HG02885 (cell line): ENCODE data around the gene ARSA.

Experiments used
- ATAC-seq: cut with Tn5 transposase; IDR thresholded peaks from one replicate; pipeline ENCODE4 v1.9.1; 2021; ENCODE audit warnings: mild to moderate bottlenecking; ENCODE audit not compliant: unreplicated experiment, poor library complexity

Gene ARSA

GRCh38 chr22:50606165-50606945 is 21.6 kb downstream of the ARSA start:
- no peak for ATAC-seq

GRCh38 chr22:50605613-50606074 is 22.3 kb downstream of the ARSA start:
- ATAC-seq: no peak

DNA sequence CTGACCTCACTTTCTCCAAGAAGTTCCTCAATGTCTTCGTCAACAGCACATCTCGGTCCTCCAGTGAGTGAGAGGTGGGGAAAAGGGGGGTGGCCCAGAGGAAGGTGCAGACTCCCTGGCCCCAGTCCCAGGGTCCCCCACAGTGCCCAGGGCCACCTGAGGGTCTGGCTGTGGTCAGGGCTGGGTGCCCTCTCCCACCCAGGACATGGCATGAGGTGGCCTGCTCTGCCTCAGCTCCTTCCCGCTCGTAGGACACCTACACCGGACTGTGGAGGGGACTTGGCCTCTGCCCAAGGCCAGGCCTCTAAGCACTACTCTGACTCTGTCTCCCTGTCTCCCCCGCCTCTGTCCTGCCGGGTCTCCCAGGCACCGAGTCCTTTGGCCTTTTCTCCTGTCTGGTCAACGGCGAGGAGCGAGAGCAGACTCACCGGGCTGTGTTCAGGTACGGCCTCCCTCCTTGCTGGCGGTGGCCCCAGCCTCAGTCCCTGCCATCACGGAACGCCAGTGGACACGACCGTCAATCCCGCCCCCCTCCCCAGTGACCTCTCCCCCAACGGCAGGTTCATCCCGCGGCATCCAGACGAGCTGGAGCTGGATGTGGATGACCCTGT is 22.8 kb downstream of the ARSA start:
- ATAC-seq: no peak

- ATAC-seq: no peak
Observed at GRCh38 chr22:50604256-50605001, 23.5 kb downstream of the ARSA start.

DNA sequence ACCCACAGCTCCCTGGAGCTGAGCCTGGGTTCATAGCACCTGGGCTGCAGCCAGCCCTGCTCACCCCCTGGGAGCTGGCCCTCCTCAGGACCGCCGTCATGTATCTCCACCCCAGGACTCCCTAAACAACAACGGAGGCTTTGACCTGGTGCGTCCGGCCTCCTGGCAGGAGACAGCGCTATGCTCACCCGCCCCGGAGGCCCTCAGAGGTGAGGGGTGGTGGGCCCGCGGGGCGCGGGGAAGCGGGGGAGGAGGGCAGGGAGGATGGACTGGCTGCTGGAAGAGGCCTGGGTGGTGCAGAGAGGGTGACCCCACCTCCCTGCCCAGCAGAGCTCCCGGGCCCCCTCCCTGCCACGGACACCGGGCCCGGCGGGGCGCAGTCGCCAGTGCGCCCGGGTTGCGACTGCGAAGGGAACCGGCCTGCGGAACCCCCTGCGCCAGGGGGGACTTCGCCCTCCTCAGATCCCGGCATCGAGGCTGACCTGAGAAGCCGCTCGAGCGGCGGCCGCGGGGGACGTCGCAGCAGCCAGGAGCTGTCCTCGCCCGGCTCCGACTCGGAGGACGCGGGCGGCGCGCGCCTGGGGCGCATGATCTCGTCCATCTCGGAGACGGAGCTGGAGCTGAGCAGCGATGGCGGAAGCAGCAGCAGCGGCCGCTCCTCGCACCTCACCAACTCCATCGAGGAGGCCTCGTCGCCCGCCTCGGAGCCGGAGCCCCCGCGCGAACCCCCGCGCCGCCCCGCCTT is 24.3 kb downstream of the ARSA start:
- no peak for ATAC-seq

DNA sequence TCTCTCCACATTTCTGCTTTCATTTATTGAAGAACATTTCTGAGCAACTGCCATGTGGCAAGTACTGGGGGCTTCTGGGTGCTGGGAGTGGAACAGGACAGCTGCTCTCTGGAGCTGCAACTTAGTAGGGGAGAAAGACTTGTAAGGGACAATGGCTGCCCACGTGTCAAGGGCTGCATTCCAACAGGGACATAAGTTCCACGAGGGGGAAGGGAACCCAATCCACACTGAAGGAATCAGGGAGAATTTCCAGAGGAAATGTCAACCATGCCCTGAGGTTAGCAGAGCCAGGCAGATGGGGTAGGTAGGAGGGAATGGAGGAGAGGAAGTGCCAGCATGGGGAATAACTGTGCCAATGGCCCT is 25.6 kb downstream of the ARSA start:
- ATAC-seq: no peak

DNA sequence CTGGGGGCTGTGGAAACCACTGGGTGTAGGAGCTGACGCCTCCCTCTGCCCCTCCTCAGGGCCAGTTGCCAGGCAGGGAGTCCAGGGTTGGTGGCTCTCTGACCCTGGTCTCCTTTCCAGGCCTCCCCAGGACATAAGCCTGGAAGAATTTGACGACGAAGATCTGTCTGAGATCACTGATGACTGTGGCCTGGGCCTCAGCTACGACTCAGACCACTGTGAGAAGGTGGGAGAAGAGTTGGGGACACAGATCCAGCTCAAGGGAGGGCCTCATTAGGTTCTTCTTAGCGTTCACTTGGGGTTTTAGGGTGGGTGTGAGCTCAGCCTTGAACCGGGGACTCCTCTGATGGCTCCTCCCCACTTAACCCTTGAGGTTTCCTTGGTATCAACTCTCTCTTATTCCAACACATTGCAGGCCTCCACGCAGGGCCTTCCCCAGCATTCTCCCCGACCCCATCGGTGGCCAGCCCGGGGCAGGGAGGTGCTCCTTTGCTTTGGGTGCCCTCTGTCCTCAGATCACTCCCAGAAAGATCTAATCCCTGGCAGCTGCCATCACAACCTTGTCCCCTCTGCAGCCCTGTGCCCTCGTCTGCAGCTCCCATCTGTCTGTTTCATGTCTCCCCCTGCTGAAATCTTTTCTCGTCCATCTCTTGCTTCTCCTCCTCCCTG is 26.1 kb downstream of the ARSA start:
- no peak for ATAC-seq

GRCh38 chr22:50600967-50601668 is 26.8 kb downstream of the ARSA start:
- ATAC-seq: no peak

DNA sequence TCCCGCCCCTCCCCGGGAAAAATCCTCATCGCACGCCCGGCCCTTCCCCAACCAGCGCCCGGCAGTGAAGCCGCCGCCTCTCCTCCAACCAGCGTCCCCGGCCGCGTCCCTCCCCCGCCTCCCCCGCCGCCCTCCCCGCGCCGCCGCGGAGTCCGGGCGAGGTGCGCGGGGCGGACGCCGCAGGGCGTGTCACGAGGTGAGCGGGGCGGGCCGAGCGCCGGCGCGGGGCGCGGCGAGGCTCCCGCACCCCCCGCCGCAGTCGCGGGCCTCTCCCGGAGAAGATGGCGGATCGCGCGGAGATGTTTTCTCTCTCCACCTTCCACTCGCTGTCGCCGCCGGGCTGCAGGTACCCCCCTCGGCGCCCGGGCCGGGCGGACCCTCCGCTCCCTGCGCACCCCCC is 27.4 kb downstream of the ARSA start, which contains the start of gene MAPK8IP2:
Gene MAPK8IP2 (plus strand): TSS at position 256 of the 400 bp plus-strand sequence. CDS start 26 bp downstream, at position 282.
- ATAC-seq: no peak

DNA sequence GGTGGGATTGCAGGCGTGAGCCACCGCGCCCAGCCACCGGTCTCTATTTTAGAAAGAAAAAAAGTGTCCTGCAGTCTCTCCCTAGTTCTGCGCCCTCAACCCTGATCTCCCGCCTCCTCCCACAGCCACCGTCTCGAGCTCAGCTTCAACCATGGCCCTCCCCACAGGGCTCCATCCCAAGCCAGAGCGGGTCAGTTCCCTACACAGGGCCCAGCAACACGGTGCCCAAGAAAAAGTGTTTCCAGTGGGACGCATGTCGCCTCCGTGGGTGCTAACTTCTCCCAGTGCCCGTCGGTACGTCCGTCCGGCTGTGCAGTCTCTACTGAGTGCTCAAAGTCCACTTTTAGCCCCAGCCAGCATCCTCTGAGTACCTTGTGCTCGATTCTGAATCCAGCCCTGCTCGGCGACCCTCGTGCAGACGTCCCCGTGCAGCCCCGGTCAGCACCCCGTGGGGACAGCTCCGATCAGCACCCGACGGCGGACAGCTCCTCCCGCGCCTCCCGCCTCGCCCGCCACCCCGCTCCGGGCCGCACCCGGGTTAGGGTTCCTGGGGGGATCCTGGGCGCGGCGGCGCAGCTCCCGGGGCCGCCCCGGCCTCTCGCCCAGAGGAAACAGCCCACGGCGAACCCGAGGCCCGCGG is 28.0 kb downstream of the ARSA start:
- ATAC-seq: no peak

- no peak for ATAC-seq
Observed at GRCh38 chr22:50597097-50597496, 30.9 kb downstream of the ARSA start.

- ATAC-seq: no peak
Observed at GRCh38 chr22:50595189-50595588, 32.8 kb downstream of the ARSA start.

- no peak for ATAC-seq
Observed at GRCh38 chr22:50587407-50587806, 40.5 kb downstream of the ARSA start.

GRCh38 chr22:50586416-50586815 is 41.5 kb downstream of the ARSA start:
- ATAC-seq: no peak

GRCh38 chr22:50585781-50586180 is 42.2 kb downstream of the ARSA start:
- no peak for ATAC-seq

- ATAC-seq: no peak
Observed at GRCh38 chr22:50585238-50585637, 42.7 kb downstream of the ARSA start.

DNA sequence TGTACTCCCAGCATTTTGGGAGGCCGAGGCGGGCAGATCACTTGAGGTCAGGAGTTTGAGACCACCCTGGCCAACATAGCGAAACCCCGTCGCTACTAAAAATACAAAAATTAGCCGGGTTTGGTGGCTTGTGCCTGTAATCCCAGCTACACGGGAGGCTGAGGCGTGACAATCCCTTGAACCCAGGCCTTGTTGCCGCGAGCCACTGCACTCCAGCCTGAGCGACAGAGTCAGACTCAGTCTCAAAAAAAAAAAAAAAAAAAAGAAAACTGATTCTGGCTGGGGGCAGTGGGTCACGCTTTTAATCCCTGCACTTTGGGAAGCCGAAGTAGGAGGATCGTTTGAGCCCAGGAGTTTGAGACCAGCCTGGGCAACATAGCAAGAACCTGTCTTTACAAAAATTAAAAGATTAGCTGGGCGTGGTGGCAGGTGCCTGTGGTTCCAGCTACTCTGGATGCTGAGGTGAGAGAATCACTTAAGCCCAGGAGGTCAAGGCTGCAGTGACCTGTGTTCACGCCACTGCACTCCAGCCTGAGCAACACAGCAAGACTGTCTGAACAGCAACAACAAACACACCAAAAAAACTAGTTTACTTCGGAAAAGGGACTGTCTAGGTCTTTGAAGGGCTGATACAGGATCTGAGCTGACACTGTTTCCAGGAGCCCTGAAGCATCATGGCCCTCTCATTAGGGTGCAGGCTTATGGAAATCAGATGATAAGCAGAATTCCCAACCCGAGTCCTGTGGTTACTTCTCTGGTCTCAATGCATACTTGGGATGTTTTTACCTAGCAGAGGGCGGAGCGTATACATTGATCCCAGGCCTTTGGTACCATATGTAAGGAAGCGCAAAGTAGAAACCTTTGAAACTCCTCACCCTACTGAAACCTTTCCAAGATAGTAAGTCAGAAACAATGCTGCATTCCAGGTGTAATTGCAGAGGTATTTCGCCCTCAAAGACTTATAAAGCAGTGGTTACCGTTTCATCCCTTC is 43.6 kb downstream of the ARSA start:
- ATAC-seq: no peak
